CD8-positive, alpha-beta memory T cell (primary cell): ENCODE data around the gene ADAMTS20. TPM values are rescaled to one million over a fixed set of nuclear protein-coding genes. Genes with fewer than 3 reads are reported as not detected.

ENCODE experiments used
- CTCF ChIA-PET: fragments of 350-600 bp; sonication (Branson Sonifier 250); formaldehyde crosslinking; loops from one replicate; lab custom pipeline; 2021; ENCODE audit warnings: antibody characterized with exemption; lab: Charles Lee
- POLR2A ChIA-PET: fragments of 350-600 bp; sonication (Branson Sonifier 250); formaldehyde crosslinking; loops from one replicate; lab custom pipeline; 2021; ENCODE audit warnings: antibody characterized with exemption; lab: Charles Lee
- DNase-seq, 5 donors: peaks; one replicate each; pipeline versions ENCODE4 v3.0.0 to v3.0.0-alpha.2; 2020 to 2022; ENCODE audit warnings: mixed read lengths in 1 of 5
- H3K27ac ChIP-seq: one replicate; pipeline ENCODE4 v1.7.0; 2013; ENCODE audit warnings: low read depth, mild to moderate bottlenecking, low read length, moderate library complexity
- H3K27me3 ChIP-seq: 2 replicates; pipeline ENCODE4 v1.7.0; 2013; ENCODE audit warnings: low read length, mild to moderate bottlenecking; ENCODE audit not compliant: insufficient read depth, poor library complexity, severe bottlenecking
- H3K36me3 ChIP-seq: 2 replicates; pipeline ENCODE4 v1.7.0; 2013; ENCODE audit warnings: mild to moderate bottlenecking, low read length, moderate library complexity; ENCODE audit not compliant: insufficient read depth
- H3K4me1 ChIP-seq: 2 replicates; pipeline ENCODE4 v1.7.0; 2013; ENCODE audit warnings: mild to moderate bottlenecking, low read length, moderate library complexity; ENCODE audit not compliant: insufficient read depth
- H3K4me3 ChIP-seq: 2 replicates; pipeline ENCODE4 v1.7.0; 2013; ENCODE audit warnings: mild to moderate bottlenecking, low read length
- H3K9me3 ChIP-seq: 2 replicates; pipeline ENCODE4 v1.7.0; 2013; ENCODE audit warnings: mild to moderate bottlenecking, low read length
- H3K27ac Mint-ChIP-seq, 8 donors: one replicate each; pipeline ENCODE4 v1.8.0; 2020 to 2021; ENCODE audit warnings: mixed read lengths in 8 of 8, mild to moderate bottlenecking in 6 of 8, inconsistent platforms in 3 of 8, moderate library complexity in 3 of 8
- H3K27me3 Mint-ChIP-seq, 2 donors: one replicate each; pipeline ENCODE4 v1.8.0; 2020 to 2021; ENCODE audit warnings: mixed read lengths in 2 of 2, mild to moderate bottlenecking in 1 of 2, moderate library complexity in 1 of 2
- H3K36me3 Mint-ChIP-seq, 3 donors: one replicate each; pipeline ENCODE4 v1.8.0; 2020 to 2021; ENCODE audit warnings: mixed read lengths in 3 of 3, inconsistent platforms in 1 of 3, mild to moderate bottlenecking in 1 of 3
- H3K4me1 Mint-ChIP-seq, 3 donors: one replicate each; pipeline ENCODE4 v1.8.0; 2020 to 2021; ENCODE audit warnings: mixed read lengths in 3 of 3, inconsistent platforms in 1 of 3, mild to moderate bottlenecking in 1 of 3
- H3K4me3 Mint-ChIP-seq, 7 donors: one replicate each; pipeline ENCODE4 v1.8.0; 2020 to 2021; ENCODE audit warnings: mixed read lengths in 7 of 7, mild to moderate bottlenecking in 6 of 7, moderate library complexity in 4 of 7, inconsistent platforms in 2 of 7
- H3K9me3 Mint-ChIP-seq, 5 donors: one replicate each; pipeline ENCODE4 v1.8.0; 2020 to 2022; ENCODE audit warnings: mixed read lengths in 5 of 5, mild to moderate bottlenecking in 3 of 5, moderate library complexity in 2 of 5, inconsistent platforms in 1 of 5
- polyA plus RNA-seq: library from polyadenylated mRNA; unstranded; fragments of 300-500 nt; fragmentation: Illumina TruSeq; gene quantifications from one replicate; pipeline ENCODE4 v1.2.3, GENCODE V29; 2021
- total RNA-seq, 2 experiments: library from RNA; stranded (reverse); gene quantifications; one replicate each; pipeline ENCODE4 v1.2.3, GENCODE V29; 2021

ADAMTS20 gene
- total and polyA plus RNA-seq, 3 experiments from 2014 or later, result not detected

- ChIA-PET POLR2A (no interaction called here), CTCF (no interaction called here)
- no peak overlapping the region for H3K27ac ChIP-seq
- no peaks in the 10 kb centered on the region for H3K9me3 Mint-ChIP-seq
- no peaks in the 10 kb centered on the region for H3K27me3 ChIP-seq
- H3K4me3 Mint-ChIP-seq, result no peak overlapping the region
- H3K36me3 ChIP-seq, result no peaks in the 10 kb centered on the region
- no peak for DNase-seq
- H3K4me1 ChIP-seq, result no peaks in the 10 kb centered on the region
- no peaks in the 10 kb centered on the region for H3K4me1 Mint-ChIP-seq
- H3K27me3 Mint-ChIP-seq, result peaks cover 3 to 4% of the 10 kb centered on the region in 2 donors
- no peaks in the 10 kb centered on the region for H3K9me3 ChIP-seq
- no peak overlapping the region for H3K4me3 ChIP-seq
- no peak overlapping the region for H3K27ac Mint-ChIP-seq
- peaks cover 0 to 3% (median 0%) of the 10 kb centered on the region in 3 donors for H3K36me3 Mint-ChIP-seq
These were observed 89.3 kb downstream of the ADAMTS20 start for GRCh38 chr12:43462741-43463140.

- CTCF ChIA-PET, result no interaction called here
These were observed 89.9 kb downstream of the ADAMTS20 start for GRCh38 chr12:43462080-43462479.

GRCh38 chr12:43459285-43459684, 92.7 kb downstream of the ADAMTS20 start:
- Mint-ChIP-seq H3K9me3 (peaks cover 2 to 15% (median 8%) of the 10 kb centered on the region in 5 donors), H3K4me1 (no peaks in the 10 kb centered on the region), H3K27me3 (peaks cover 3 to 4% of the 10 kb centered on the region in 2 donors), H3K27ac (no peak overlapping the region), H3K4me3 (no peak overlapping the region), H3K36me3 (peaks cover 0 to 4% (median 0%) of the 10 kb centered on the region in 3 donors)
- Histone ChIP-seq H3K36me3 (no peaks in the 10 kb centered on the region), H3K4me3 (no peak overlapping the region), H3K27me3 (no peaks in the 10 kb centered on the region), H3K9me3 (no peaks in the 10 kb centered on the region), H3K27ac (no peak overlapping the region), H3K4me1 (no peaks in the 10 kb centered on the region)
- ChIA-PET CTCF (interaction anchor here (0.6 kb wide), 1 partner anchor 1319 kb away, joined by 3 read pairs; no protein-coding TSS in a partner anchor), POLR2A (no interaction called here)
- DNase-seq, result no peak

More at GRCh38 chr12:43462080-43462479, 89.9 kb downstream of the ADAMTS20 start:
- DNase-seq, result no peak
- H3K9me3 Mint-ChIP-seq, result peaks cover 0 to 4% (median 2%) of the 10 kb centered on the region in 5 donors
- Histone ChIP-seq H3K4me3 (no peak overlapping the region), H3K36me3 (no peaks in the 10 kb centered on the region), H3K9me3 (no peaks in the 10 kb centered on the region), H3K4me1 (no peaks in the 10 kb centered on the region), H3K27ac (no peak overlapping the region), H3K27me3 (no peaks in the 10 kb centered on the region)
- peaks cover 3 to 4% of the 10 kb centered on the region in 2 donors for H3K27me3 Mint-ChIP-seq
- H3K4me3 Mint-ChIP-seq, result no peak overlapping the region
- POLR2A ChIA-PET, result no interaction called here
- H3K36me3 Mint-ChIP-seq, result peaks cover 0 to 3% (median 0%) of the 10 kb centered on the region in 3 donors
- no peaks in the 10 kb centered on the region for H3K4me1 Mint-ChIP-seq
- no peak overlapping the region for H3K27ac Mint-ChIP-seq

- no peak for DNase-seq
- CTCF ChIA-PET, result no interaction called here
- H3K36me3 Mint-ChIP-seq, result peaks cover 0 to 3% (median 0%) of the 10 kb centered on the region in 3 donors
- Histone ChIP-seq H3K27ac (no peak overlapping the region), H3K4me1 (no peaks in the 10 kb centered on the region), H3K27me3 (no peaks in the 10 kb centered on the region), H3K36me3 (no peaks in the 10 kb centered on the region), H3K4me3 (no peak overlapping the region), H3K9me3 (no peaks in the 10 kb centered on the region)
- H3K9me3 Mint-ChIP-seq, result peaks cover 2 to 15% (median 8%) of the 10 kb centered on the region in 5 donors
- no peak overlapping the region for H3K27ac Mint-ChIP-seq
- no peaks in the 10 kb centered on the region for H3K4me1 Mint-ChIP-seq
- no peak overlapping the region for H3K4me3 Mint-ChIP-seq
- no peaks in the 10 kb centered on the region for H3K27me3 Mint-ChIP-seq
- POLR2A ChIA-PET, result no interaction called here
These were observed 98.2 kb downstream of the ADAMTS20 start for GRCh38 chr12:43453761-43454160.

GRCh38 chr12:43444940-43445564, 107.0 kb downstream of the ADAMTS20 start:
- H3K4me1 ChIP-seq, result no peaks in the 10 kb centered on the region
- ChIA-PET POLR2A (no interaction called here), CTCF (interaction anchor here (1.0 to 2.6 kb wide), 2 partner anchors 13 to 437 kb away, joined by 4 to 8 read pairs; no protein-coding TSS in a partner anchor)
- DNase-seq, result peak; percentile 1 to 46 (median 21)
- H3K27ac Mint-ChIP-seq, result no peak overlapping the region
- H3K9me3 ChIP-seq, result no peaks in the 10 kb centered on the region
- H3K4me3 Mint-ChIP-seq, result no peak overlapping the region
- peaks cover 0 to 2% of the 10 kb centered on the region in 2 donors for H3K27me3 Mint-ChIP-seq
- H3K27ac ChIP-seq, result no peak overlapping the region
- H3K27me3 ChIP-seq, result no peaks in the 10 kb centered on the region
- no peak overlapping the region for H3K4me3 ChIP-seq
- H3K36me3 Mint-ChIP-seq, result peaks cover 0 to 2% (median 0%) of the 10 kb centered on the region in 3 donors
- no peaks in the 10 kb centered on the region for H3K4me1 Mint-ChIP-seq
- no peaks in the 10 kb centered on the region for H3K9me3 Mint-ChIP-seq
- H3K36me3 ChIP-seq, result no peaks in the 10 kb centered on the region

- no peaks in the 10 kb centered on the region for H3K9me3 Mint-ChIP-seq
- Histone ChIP-seq H3K9me3 (no peaks in the 10 kb centered on the region), H3K27ac (no peak overlapping the region), H3K27me3 (no peaks in the 10 kb centered on the region), H3K4me3 (no peak overlapping the region), H3K4me1 (no peaks in the 10 kb centered on the region), H3K36me3 (no peaks in the 10 kb centered on the region)
- POLR2A ChIA-PET, result no interaction called here
- H3K36me3 Mint-ChIP-seq, result no peaks in the 10 kb centered on the region
- no peaks in the 10 kb centered on the region for H3K27me3 Mint-ChIP-seq
- H3K4me3 Mint-ChIP-seq, result no peak overlapping the region
- CTCF ChIA-PET, result no interaction called here
- DNase-seq, result no peak
- H3K4me1 Mint-ChIP-seq, result no peaks in the 10 kb centered on the region
- no peak overlapping the region for H3K27ac Mint-ChIP-seq
These were observed 115.4 kb downstream of the ADAMTS20 start for GRCh38 chr12:43436597-43436996.

GRCh38 chr12:43434614-43435013, 117.4 kb downstream of the ADAMTS20 start:
- H3K27me3 Mint-ChIP-seq, result no peaks in the 10 kb centered on the region
- no peak overlapping the region for H3K4me3 Mint-ChIP-seq
- ChIA-PET CTCF (no interaction called here), POLR2A (no interaction called here)
- H3K4me1 Mint-ChIP-seq, result no peaks in the 10 kb centered on the region
- H3K27me3 ChIP-seq, result no peaks in the 10 kb centered on the region
- H3K36me3 Mint-ChIP-seq, result no peaks in the 10 kb centered on the region
- H3K27ac Mint-ChIP-seq, result no peak overlapping the region
- no peak overlapping the region for H3K27ac ChIP-seq
- DNase-seq, result no peak
- no peaks in the 10 kb centered on the region for H3K36me3 ChIP-seq
- no peaks in the 10 kb centered on the region for H3K4me1 ChIP-seq
- H3K4me3 ChIP-seq, result no peak overlapping the region
- no peaks in the 10 kb centered on the region for H3K9me3 ChIP-seq
- no peaks in the 10 kb centered on the region for H3K9me3 Mint-ChIP-seq

DNA sequence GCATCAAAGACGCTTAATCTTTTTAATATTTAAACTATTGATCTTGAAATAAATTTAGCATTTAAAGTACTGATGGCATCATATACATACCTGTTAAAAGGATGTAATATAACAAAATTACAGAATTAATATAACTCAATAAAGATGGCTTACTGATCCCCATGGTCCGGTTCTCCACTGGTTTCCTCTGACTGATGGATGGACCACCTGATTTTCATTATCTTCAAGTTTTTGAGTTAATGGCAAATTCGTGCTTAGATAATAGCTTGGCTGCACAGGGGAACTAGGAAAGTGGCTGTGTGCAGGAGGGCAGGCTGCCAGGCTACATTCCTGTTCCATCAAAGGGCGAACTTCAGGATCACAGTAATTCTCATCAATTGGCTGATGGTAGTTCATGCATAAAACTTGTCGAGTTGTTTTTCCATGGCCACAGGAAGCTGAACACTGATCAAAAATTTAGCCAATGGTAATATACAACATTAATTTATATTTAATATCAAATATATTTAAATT, 123.9 kb downstream of the ADAMTS20 start:
- no peak overlapping the region for H3K4me3 Mint-ChIP-seq
- no peaks in the 10 kb centered on the region for H3K36me3 Mint-ChIP-seq
- Histone ChIP-seq H3K9me3 (no peaks in the 10 kb centered on the region), H3K27ac (no peak overlapping the region), H3K36me3 (no peaks in the 10 kb centered on the region), H3K27me3 (no peaks in the 10 kb centered on the region), H3K4me3 (no peak overlapping the region), H3K4me1 (no peaks in the 10 kb centered on the region)
- ChIA-PET POLR2A (no interaction called here), CTCF (no interaction called here)
- H3K27ac Mint-ChIP-seq, result no peak overlapping the region
- no peak for DNase-seq
- H3K4me1 Mint-ChIP-seq, result no peaks in the 10 kb centered on the region
- no peaks in the 10 kb centered on the region for H3K9me3 Mint-ChIP-seq
- H3K27me3 Mint-ChIP-seq, result no peaks in the 10 kb centered on the region
